TTC549 (cell line): Measurements from ENCODE around the gene MCM3.
A peak's percentile ranks its signal among the peaks of the same experiment; 100 is the strongest.

Experiments
- FAIRE-seq: peaks from 2 replicates; lab custom pipeline; 2012; peaks lifted over from hg19 to GRCh38; lab: Jason Lieb, UNC

The MCM3 gene

DNA sequence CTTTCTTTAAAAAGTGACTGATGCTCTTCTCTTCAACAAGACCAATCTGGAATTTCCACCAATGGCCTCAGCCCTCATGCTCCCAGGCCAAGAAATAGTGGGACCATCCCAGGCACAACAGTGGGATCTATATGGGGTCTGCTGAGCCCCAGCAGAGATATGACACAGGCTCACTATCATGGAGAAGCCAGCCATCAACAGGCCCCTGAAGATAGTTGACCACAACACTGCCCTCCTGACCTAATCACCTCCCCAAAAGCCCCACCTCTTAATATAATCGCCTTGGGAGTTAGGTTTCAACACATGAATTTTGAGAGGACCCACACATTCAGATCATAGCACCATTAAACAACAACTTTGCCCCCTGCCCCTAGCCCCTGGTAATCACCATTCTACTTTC is 16.8 kb upstream of the MCM3 start:
- FAIRE-seq = no peak

DNA sequence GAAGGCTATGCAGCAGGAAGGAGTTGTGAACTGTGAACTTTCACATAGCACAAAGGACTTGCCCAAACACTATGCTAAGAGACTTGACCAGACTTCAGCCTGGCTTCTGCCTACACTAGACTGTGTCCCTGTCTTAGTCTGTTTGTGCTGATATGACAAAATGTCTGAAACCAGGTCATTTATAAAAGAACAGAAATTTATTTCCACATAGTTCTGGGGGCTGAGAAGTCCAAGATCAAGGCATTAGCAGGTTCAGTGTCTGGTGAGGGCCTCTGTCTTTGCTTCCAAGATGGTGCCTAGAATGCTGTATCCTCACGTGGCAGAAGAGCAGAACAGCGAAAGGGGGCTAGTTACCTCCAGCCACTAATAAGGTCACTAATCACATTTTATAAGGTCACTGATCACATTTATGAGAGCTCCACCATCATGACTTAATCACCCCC is 16.0 kb upstream of the MCM3 start:
- FAIRE-seq = no peak

DNA sequence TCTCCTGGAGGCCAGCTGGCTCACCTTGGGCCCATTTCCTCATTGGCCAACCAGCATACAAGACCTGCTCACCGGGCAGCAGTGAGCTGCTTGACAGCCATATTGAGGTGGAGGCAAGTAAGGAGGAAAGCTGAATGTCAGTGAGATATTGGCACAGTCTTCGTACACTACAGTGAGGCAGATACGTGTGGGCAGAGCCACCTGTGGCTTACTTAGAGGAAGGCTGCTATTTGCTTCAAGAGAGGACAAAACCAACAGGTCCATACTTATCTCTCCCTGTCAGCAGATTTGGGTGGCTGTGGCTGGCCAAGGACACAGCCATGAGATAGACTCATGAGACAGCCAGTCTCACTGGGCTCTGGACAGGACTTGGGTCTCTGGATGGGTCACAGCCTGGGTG is 15.1 kb upstream of the MCM3 start:
- no peak for FAIRE-seq

DNA sequence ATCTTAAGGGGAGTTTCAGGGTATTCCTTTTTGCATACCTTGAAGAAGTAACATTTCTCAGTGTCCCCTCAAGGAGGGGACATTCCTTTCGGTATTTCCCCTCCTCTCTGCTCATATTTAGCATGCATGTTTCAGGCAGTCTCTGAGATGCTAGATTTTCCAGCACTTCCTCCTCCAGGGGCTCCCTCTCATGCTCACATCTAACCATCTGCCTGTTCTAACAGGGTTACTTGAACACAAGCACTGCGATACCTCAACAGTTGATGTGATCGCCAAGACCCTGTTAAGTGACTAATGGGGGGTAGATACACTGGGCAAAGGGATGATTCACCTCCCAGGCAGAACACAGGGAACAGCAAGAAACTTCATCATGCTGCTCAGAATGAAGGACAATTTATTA is 12.9 kb upstream of the MCM3 start:
- no peak for FAIRE-seq

DNA sequence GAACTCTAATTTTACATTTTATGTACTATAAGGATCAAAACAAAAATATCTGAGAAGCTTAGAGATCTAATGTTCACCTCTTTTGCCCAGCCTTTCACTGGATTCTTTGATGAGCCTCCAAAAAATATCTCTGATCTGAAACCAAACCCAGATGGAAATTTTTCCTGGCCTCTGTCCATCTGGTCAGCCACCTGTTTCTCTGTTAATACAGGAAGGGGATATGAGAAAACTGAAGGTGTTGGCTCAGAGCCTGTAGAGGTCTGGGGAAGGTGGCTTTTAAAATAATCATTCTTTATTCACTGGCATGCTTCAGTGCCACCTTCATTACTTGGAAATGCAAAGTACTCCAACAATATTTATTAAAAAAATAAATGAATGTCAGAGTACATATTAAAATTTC is 8.5 kb upstream of the MCM3 start:
- FAIRE-seq = no peak

DNA sequence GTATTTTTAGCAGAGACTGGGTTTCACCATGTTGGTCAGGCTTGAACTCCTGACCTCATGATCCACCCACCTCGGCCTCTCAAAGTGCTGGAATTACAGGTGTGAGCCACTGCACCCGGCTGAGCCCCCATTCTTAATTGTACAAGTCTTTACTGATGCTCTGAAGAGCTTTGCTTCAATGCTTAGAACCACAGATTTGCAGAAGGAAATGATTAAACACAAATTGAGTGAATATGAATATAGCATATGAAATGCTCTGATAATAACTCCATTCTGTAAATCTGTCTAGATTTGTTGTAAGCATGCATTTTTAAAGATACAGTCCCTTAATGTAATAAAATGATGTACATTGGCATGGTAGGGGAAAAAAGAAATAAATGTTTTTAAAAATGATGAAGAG is 4.3 kb upstream of the MCM3 start:
- no peak for FAIRE-seq

DNA sequence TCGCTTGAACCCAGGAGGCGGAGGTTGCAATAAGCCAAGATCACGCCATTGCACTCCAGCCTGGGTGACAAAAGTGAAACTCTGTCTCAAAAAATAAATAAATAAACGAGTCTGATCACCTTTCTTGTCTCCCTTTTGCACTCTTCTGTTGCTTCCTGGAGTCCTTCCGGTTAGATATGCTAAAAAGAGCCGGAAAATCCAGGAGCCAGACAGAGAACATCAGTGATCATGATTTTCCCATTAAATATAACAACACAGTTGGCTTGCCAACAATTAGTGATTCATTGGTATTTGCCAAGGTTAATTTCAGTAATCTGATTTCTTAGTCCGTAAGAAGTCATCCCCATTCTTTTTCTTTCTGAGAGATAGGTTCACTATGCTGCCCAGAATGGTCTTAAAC is 3.7 kb upstream of the MCM3 start:
- FAIRE-seq = no peak

DNA sequence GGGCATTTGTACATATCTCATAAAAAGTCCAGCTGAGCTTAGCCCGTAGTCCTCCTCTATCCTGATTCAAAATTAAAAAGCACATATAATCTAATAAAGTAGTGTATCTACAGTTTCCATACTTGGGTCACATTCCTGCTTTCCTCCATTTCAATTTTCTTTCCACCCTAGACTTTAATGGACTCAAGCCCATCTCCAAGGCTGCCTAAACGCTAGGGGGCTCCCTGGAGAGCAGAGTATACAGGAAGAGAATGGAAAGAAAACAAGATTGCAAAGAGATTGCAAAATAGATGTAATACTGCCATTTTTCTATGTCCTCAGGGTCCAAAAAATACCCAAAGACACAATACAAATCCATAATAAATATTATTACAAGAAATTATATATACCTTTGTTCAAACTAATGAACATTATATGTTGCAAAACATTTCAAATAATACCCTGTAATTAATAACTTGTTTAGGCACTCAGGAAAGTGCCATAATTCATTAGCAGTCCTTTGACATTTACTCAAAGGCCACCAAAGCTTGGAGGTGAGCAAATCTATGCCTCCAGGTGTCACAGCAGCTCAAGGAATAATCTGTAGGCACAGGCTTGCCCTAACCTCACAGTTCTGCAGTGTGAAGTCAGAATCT is 2.4 kb upstream of the MCM3 start:
- peak; percentile 47 for FAIRE-seq

DNA sequence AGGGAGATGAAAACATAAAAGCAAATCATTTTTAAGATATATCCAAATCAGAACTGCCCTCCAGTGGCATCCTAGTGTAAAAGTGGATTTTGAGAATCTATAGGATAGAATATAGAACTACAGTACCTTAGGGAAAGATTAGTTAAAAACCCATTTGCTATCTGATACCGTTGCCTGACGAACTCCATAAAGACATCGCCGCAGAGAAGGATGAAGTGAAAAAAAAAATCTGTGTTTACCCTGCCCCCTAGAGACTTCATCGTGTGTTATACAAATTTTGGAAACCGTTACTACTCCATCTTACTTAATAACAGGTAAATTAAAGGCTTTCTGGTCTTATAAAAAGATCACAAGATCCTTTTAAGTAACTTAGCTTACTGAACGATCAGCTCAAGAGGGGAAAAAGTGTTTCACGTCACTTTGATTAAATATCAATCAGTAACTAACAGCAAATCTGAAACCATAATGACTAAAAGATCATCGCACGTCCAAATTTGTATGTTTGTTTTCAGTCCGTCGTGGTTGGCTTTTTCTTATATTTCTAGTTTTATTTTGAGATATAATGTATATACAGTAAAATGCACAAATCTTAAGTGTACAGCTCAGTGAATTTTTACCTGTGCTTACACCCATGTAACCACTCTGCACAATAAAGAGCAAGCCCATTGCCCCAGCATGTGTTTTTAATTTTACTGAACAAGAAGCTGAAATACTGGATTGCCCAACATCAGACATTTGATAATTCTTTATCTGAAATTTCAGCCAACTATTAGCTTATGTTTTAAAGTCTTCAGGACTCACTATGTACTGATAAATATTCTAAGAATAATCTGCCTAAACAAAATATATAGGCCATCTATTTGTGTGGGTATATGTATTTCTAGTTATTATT is 881 bp upstream of the MCM3 start:
- no peak for FAIRE-seq

DNA sequence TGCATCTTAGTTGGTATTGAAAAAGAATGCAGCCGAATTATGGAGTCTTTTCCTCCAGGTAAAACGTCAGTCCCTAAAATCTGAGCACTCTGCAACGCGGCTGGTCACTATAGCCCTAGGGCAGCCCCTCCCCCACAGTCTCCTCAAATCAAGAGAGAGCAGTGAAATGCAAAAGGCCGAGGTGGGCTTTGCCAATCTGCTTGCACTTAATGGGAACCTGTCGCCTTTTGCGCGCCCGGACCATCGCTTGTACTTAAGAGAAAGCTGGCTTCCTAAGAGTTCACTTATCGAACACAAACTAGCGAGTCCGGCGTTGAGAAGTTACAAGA is 447 bp downstream of the MCM3 start:
- FAIRE-seq = no peak

DNA sequence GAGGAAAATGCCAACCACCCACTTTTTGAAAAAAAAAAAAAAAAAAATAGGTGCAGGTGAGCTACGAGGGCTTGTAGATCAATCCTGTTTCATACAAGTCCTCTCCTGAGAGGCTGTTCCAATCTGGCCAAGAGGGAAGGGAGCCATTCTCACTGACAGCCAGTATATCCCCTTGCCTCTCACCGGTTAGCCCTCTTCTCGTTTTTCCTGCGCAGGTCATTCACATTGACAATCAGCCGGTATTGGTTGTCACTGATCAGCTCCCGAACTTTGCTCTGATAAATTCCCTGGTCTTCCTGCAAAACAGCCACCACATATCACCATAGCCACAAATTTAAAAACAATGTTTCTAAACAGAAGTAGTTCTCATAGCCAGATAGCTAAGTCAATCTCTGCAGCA is 1.4 kb downstream of the MCM3 start:
- FAIRE-seq = no peak

DNA sequence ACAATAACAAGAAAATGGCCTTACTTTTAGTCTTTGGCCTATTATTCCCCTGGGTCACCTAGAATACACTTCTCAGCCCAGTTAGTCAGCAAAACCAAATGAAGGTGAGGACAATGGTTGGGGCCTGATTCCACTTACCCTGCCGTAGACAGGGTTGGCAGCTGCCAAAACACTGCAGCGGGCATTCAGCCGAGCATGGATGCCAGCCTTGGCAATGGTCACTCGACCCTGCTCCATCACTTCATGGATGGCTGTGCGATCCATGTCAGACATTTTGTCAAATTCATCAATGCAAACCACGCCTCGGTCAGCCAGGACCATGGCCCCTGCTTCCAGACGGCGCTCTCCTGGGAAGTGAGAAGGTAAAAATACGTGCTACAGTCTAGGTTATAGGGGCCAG is 8.4 kb downstream of the MCM3 start:
- FAIRE-seq = no peak

DNA sequence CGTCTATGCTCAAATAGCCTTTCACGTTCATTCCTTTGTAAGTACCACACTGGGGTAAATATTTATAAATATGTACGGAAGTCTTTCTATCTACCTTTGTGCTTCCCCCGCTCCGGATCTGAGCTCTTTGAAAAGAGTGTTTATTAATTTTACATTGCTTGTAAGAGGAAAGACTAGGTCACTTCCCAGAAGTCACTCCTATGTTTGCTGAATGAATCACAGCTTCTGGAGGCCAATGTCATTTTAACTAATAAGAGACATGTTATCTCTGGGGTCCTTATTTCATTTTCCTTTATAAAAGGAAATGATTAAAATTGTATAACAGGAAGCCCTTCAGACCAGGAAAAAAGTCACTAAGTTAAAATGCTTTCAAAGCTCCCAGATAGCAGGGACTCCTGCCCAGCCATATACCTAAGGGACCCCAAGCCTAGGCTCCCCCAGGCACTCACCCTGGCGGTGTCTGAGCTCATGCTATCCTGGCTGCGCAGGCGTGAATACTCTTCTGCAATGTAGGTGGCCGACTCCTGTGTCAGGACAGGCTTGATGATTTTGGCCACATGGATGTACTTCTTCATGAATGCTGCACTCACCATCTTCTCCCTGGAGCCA is 12.6 kb downstream of the MCM3 start:
- no peak for FAIRE-seq

DNA sequence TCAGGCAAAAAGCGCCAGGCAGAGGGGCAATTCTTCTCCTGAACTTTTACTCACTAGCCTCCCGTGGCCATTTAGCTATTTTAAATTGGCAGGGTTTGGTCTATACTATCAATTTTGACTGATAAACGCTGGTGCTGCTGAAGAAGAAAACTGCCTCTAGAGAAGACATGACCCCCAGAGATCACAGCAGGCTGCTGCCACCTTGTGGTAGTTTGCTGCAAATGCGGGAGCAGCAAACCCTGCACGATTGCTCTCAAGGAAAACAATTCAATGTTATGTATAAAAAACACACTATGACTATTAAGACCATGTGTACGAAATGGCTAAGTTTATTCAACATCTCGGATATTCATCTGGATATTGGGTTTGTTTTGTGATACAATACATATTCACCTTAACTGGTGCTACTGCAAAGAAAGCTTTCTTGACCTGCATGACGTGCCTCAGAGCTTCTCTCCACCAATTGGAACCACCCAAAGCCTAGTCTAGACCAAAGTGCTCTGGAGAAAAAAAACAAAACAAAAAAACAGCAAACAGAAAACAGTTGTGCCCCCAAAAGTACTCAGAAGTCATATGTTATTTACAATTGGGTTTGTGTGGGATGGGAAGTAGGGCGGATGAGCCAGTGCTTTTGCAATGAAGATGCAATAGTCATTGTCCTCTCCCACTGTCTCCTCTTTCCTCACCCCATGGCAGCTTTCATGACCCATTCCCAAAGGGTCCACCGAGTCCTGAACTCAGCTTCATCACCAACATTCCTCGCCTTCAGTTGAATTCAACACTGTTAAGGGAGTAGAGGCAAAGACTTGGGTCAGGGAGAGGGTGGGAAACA is 20.6 kb downstream of the MCM3 start:
- peak; percentile 5 for FAIRE-seq

DNA sequence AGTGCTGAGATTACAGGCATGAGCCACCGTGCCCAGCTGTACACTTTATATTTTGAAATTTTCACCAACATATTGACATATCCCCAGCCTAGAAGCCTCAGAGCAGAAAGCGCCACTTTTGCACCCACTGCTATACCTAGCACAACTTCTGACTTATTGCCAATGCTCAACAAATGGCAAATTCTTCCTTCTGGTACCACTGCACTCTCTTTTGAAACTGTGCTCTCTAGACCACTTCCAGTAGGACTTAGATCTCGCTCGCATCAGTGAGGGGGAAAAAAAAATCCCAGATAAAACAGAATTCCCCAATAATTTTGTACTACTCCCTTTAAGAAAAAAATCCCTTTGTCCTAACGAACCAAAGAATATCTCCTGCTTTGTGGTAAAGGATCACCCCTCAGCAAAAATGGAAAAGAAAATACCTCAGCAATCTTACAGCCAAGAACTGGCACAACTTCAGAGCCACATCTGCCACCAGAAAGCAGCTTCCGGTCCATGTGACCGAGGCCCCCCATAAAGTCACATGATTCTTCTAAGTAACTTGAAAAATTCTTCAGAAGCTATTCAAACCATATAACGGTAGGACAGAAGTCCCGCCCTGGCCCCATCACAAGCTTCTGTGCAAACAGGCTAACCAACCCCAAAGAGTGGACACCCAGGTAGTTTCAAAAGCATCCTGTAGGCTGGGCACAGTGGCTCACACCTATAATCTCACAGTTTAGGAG is 21.8 kb downstream of the MCM3 start:
- FAIRE-seq = no peak

DNA sequence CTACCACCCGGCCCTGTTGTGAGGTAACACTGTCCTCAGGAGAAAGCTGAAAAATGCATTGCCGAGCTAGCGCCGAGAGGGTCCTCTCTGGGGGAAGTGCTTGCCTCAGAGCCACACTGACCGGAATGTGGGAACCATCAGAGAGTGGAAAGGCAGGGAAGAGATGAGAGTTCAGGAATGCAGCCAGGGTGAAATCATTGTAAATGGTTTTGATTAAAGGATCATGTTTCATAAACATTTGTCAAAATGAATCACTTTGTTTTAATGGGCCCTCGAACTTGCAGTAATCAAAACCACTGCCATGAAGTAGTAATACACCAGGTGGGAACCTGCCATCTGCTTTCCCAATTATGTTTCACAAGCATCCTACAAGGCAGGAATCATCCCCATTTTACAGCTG is 23.3 kb downstream of the MCM3 start:
- no peak for FAIRE-seq

DNA sequence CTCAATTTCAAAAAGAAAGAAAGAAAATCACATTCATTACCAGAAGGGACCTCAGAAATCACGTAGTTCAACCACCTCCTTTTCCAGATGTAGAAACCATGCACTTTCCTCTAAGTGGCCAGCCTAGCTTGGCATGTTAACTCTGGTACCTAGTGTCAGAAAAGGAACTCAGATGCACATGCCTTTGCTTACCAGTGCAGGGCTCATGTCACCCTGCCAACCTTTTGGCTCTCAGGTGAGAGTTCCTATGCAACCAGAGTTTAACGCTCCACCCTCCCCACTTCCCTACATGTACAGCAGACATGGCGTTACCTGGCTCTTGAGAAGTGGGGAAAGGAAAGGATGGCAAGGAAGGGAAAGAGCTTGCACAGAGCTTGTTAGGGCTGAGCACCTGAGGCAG is 23.9 kb downstream of the MCM3 start:
- no peak for FAIRE-seq

DNA sequence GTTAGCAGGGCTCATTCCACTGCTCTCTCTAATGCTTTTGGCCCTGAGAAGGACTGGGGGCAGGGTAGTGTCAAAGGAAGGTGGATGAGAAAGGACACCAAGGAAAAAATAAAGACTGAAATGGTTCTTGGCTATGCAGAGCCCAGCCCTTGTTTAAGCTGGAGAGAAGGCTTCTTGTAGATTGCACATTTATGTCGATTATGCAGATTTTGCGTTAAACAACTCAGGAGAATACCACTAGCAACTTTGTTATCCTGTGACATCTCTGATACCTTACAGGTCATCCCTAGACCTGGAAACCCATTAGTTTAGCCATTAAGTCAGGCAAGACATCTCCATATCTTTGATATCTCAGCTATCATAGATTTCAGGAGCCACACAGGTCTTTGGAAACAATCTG is 29.1 kb downstream of the MCM3 start:
- FAIRE-seq = no peak

DNA sequence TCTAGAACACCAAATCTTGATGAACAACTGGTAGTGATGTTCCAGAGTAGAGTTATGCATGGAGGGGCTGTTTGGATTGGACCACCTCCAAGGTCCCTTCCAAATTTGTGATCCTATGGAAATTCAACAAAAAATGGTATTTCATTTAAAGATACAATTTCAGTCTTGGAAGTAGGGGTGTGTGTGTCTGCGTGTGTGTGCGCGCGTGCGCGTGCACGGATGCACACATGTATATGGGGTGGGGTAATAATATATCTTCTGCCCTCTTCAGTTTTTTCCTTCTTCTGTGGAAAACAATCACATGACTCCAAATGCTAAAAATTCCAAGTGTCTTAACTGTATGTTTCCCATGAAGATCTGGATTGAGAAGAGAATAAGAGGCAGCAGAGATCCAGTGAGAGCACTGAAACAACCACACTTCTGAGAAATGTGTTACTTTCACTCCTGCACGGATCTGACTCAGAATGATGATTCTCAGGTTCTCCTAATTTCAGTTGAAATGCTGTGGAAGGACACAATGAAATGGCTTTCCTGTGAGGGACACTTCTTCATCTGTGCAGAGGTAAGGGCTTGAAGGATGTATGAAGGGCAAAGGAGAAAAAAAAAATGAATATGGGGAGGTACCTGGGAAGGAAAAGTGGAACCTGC is 29.7 kb downstream of the MCM3 start:
- FAIRE-seq = no peak

DNA sequence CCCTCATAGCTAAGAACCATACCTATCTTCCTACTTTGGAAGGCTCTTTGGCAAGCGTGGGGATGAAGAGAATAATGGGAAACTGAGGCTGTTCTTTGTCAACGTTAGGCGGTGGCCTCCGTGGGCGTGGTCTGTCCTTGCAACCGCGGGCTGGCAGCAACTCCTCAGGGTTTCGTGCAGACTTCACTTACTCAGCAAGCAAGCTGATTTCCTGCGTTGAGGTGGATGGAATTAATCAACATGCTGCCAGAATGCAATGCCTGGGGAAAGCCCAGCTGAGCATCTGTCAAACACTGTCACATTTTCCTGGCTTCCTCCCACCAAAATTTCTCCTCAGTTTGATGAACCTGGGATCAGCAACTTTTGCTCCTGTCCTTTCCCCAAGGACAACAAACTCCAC is 31.0 kb downstream of the MCM3 start:
- FAIRE-seq = no peak

DNA sequence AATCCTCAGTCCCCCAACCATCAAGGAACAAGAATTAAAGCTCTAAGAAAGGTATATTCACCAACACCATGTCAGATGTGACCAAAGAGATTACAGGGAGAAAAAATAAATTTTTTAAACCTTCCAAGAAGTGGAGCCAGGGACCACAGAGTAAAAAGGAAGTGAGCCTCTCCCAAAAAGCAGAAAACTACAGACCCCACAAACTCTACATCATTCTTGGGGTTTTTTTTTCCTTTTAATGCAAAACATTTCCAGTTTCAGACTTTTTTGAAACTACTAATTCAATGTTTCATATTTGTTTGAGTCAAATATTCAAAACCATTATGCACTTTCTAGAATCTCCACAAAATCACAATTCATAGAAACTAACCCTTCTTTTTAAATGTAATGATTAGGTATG is 33.4 kb downstream of the MCM3 start:
- FAIRE-seq = no peak

DNA sequence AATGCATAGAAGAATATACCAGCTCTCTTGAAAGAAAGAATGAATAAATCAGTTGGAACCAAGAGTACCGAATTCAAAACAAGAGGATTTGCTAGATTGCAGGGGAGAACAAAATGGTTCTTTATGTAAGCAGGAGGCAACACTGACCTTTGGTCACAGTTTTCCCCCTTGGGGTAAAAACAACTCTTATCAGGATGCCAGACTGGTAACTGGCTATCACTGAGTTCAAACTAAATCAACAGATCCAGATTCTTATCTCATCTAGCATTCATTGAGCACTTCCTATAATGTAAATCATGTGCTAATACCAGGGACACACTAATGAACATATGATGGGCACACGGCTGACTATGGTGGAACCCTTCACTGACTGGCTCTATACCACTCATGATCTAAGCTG is 35.5 kb downstream of the MCM3 start:
- no peak for FAIRE-seq
